Endothelial cell of umbilical vein (primary cell): ENCODE results near the gene COPZ2. TPM values are rescaled to one million over a fixed set of nuclear protein-coding genes. Genes with fewer than 3 reads are reported as not detected.

Source experiments
- BruUV-seq: library from RNA; stranded (reverse); fragments of 400-500 nt; replicated peaks from 2 replicates; lab custom pipeline; 2021; lab: Mats Ljungman, UMichigan
- CTCF ChIA-PET: fragments of 300-600, 350-600 bp; sonication (Branson Sonifier 250); formaldehyde crosslinking; loops from one replicate; lab custom pipeline; 2021; ENCODE audit warnings: antibody characterized with exemption, inconsistent platforms; lab: Charles Lee
- POLR2A ChIA-PET: fragments of 300-600, 350-600 bp; sonication (Branson Sonifier 250); formaldehyde crosslinking; loops from one replicate; lab custom pipeline; 2021; ENCODE audit warnings: antibody characterized with exemption, inconsistent platforms; lab: Charles Lee
- DNase-seq: peaks from one replicate; pipeline ENCODE4 v3.0.0-alpha.2; 2011; ENCODE audit warnings: low read depth, low spot score
- FAIRE-seq: peaks from 2 replicates; lab custom pipeline; 2011; peaks lifted over from hg19 to GRCh38; lab: Jason Lieb, UNC
- H2AFZ ChIP-seq: 2 replicates; pipeline ENCODE4 v1.6.0; 2012; ENCODE audit warnings: low read depth, low read length, control low read depth, inconsistent platforms
- H3K27ac ChIP-seq: 2 replicates; pipeline ENCODE4 v1.5.1; 2011; ENCODE audit warnings: low read depth, mild to moderate bottlenecking, control low read depth, low read length, moderate library complexity; ENCODE audit not compliant: insufficient read depth
- H3K27me3 ChIP-seq, 2 experiments: 2 replicates each; pipeline versions ENCODE4 v1.6.0 to v1.6.1; 2011; ENCODE audit warnings: low read length in 2 of 2, mixed read lengths in 1 of 2; ENCODE audit not compliant: control insufficient read depth in 2 of 2, insufficient read depth in 2 of 2
- H3K36me3 ChIP-seq, 2 experiments: 2 replicates in 1 of 2; 3 replicates in 1 of 2; pipeline ENCODE4 v1.5.1; 2011; ENCODE audit warnings: low read length in 2 of 2, mild to moderate bottlenecking in 1 of 2, moderate library complexity in 1 of 2; ENCODE audit not compliant: control insufficient read depth in 2 of 2, insufficient read depth in 2 of 2; ENCODE audit errors: extremely low read depth in 1 of 2
- H3K4me1 ChIP-seq: 3 replicates; pipeline ENCODE4 v1.5.1; 2011; ENCODE audit warnings: mild to moderate bottlenecking, low read length; ENCODE audit not compliant: control insufficient read depth, insufficient read depth; ENCODE audit errors: extremely low read depth
- H3K4me2 ChIP-seq: 2 replicates; pipeline ENCODE4 v1.6.1; 2011; ENCODE audit warnings: low read length, control low read depth, mixed read lengths; ENCODE audit not compliant: insufficient read depth
- H3K4me3 ChIP-seq, 3 experiments: fragments of 200-600 bp in 1 of 3; sonication (generic), shearing (Covaris generic) in 1 of 3; replicated peaks in 1 of 3; 2 replicates each; pipeline ENCODE4 v1.5.1; 2011 to 2016; ENCODE audit warnings: control low read depth in 3 of 3, low read length in 3 of 3, mild to moderate bottlenecking in 2 of 3, inconsistent platforms in 1 of 3, low read depth in 1 of 3, moderate library complexity in 1 of 3; ENCODE audit not compliant: insufficient read depth in 1 of 3
- H3K79me2 ChIP-seq: 2 replicates; pipeline ENCODE4 v1.6.0; 2012; ENCODE audit warnings: low read length, inconsistent platforms; ENCODE audit not compliant: control insufficient read depth, insufficient read depth
- H3K9ac ChIP-seq: replicated peaks from 2 replicates; pipeline ENCODE3; 2011; ENCODE audit warnings: low read length, control low read depth; ENCODE audit not compliant: insufficient read depth; ENCODE audit errors: extremely low read depth
- H3K9me1 ChIP-seq: replicated peaks from 3 replicates; pipeline ENCODE4 v1.6.0; 2011; ENCODE audit warnings: mild to moderate bottlenecking, low read length; ENCODE audit not compliant: control insufficient read depth, insufficient read depth; ENCODE audit errors: extremely low read depth
- H3K9me3 ChIP-seq: replicated peaks from 2 replicates; pipeline ENCODE4 v1.5.1; 2012; ENCODE audit warnings: low read length, inconsistent platforms; ENCODE audit not compliant: control insufficient read depth, insufficient read depth
- H4K20me1 ChIP-seq: replicated peaks from 2 replicates; pipeline ENCODE3; 2011; ENCODE audit warnings: mild to moderate bottlenecking, low read length; ENCODE audit not compliant: control insufficient read depth, insufficient read depth; ENCODE audit errors: extremely low read depth
- EZH2 ChIP-seq: IDR thresholded peaks from 2 replicates; pipeline ENCODE4 v1.6.1; 2012; ENCODE audit warnings: borderline replicate concordance, low read depth, mild to moderate bottlenecking, moderate library complexity, low read length, inconsistent platforms; ENCODE audit not compliant: severe bottlenecking
- FOS ChIP-seq: IDR thresholded peaks from 2 replicates; pipeline ENCODE4 v1.6.1; 2011; ENCODE audit warnings: mild to moderate bottlenecking, low read length, moderate library complexity, borderline replicate concordance; ENCODE audit not compliant: insufficient read depth
- GATA2 ChIP-seq: IDR thresholded peaks from 2 replicates; pipeline ENCODE4 v1.7.0; 2011; ENCODE audit warnings: low read depth, mild to moderate bottlenecking, moderate library complexity, mixed read lengths, low read length; ENCODE audit not compliant: insufficient read length, insufficient read depth
- JUN ChIP-seq: IDR thresholded peaks from 2 replicates; pipeline ENCODE4 v1.6.1; 2011; ENCODE audit warnings: borderline replicate concordance, low read depth; ENCODE audit not compliant: insufficient read length, insufficient read depth
- MYC ChIP-seq: IDR thresholded peaks from one replicate; pipeline ENCODE4 v1.6.1; 2011; ENCODE audit warnings: mild to moderate bottlenecking, low read depth, low read length
- POLR2AphosphoS5 ChIP-seq: IDR thresholded peaks from 2 replicates; pipeline ENCODE4 v1.6.1; 2012; ENCODE audit warnings: low read depth, mild to moderate bottlenecking, control low read depth, low read length, moderate library complexity; ENCODE audit not compliant: insufficient read depth
- dilution Hi-C: fragments of 300-500 bp; cut with MboI; formaldehyde crosslinking; loops from one replicate; pipeline ENCODE4 v1.15.0; 2019; ENCODE audit warnings: low sequenced_read_pairs; ENCODE audit not compliant: extremely low pct_ligation_motif_present
- intact Hi-C: fragments of 100-400 bp; cut with micrococcal nuclease; formaldehyde crosslinking; loops from one replicate; pipeline ENCODE4 v1.10.0; 2022
- polyA plus RNA-seq, 4 experiments: library from polyadenylated mRNA; depleted of rRNA in 3 of 4; stranded (reverse) in 3 of 4; unstranded in 1 of 4; fragments of >200 nt; gene quantifications; 2 replicates each; pipeline versions ENCODE4 v1.2.1 to v1.2.3, GENCODE V29; 2011 to 2012; ENCODE audit warnings: missing spikeins in 1 of 4
- total RNA-seq: library from RNA; stranded (reverse); gene quantifications from 2 replicates; pipeline ENCODE4 v1.2.3, GENCODE V29; 2021
- TF ChIP-seq, protein P1 (sequence below): IDR thresholded peaks from 2 replicates; pipeline ENCODE4 v1.6.1; 2011; ENCODE audit not compliant: insufficient read depth, insufficient read length
- TF ChIP-seq, protein P2 (sequence below), 2 donors: IDR thresholded peaks; 1 replicate in 1 of 2; 2 replicates in 1 of 2; pipeline ENCODE4 v1.5.1; 2011; ENCODE audit warnings: low read length in 2 of 2, mild to moderate bottlenecking in 2 of 2, moderate library complexity in 2 of 2, control low read depth in 1 of 2, inconsistent platforms in 1 of 2, low read depth in 1 of 2; ENCODE audit not compliant: insufficient read depth in 1 of 2; ENCODE audit errors: extremely low read depth in 1 of 2

COPZ2 gene
- total and polyA plus RNA-seq, 2 donors (not counting 3 experiments of a cell fraction or from before 2014, with no cell fraction given) = 16.3 to 28.1 TPM

DNA sequence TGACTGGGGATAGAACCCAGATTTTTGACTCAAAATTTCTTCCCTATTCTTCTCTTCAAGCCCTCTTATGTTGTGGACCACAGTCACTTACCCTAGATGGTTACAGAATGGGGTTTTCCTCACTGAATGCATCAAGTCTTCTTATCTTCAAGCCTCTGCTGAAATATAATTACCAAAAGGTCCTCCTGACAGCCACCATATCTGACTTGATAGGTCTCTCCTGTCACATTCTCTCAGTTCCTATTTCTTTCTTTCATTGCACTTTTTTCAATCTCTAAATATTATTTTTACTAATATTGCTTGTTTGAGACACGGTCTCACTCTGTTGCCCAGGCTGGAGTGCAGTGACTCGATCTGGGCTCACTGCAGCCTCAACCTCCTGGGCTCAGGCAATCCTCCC, 1.1 kb upstream of the COPZ2 start:
- no peak overlapping the region for H2AFZ ChIP-seq
- BruUV-seq = no TSS peak
- no peaks in the 10 kb centered on the region for H3K79me2 ChIP-seq
- no peaks in the 10 kb centered on the region for H3K9me1 ChIP-seq
- H4K20me1 ChIP-seq = no peaks in the 10 kb centered on the region
- POLR2A ChIA-PET = no interaction called here
- H3K4me1 ChIP-seq = peaks cover 7% of the 10 kb centered on the region
- no peaks in the 10 kb centered on the region for H3K9me3 ChIP-seq
- no peak overlapping the region for H3K4me2 ChIP-seq
- CTCF ChIA-PET = interaction anchor here (0.9 kb wide), 1 partner anchor 12 kb away, joined by 3 read pairs; no protein-coding TSS in a partner anchor
- intact Hi-C loops (no loop called here), dilution Hi-C loops (no loop called here)
- FAIRE-seq (no peak), DNase-seq (no peak)
- H3K4me3 ChIP-seq = no peak overlapping the region
- H3K36me3 ChIP-seq = no peaks in the 10 kb centered on the region
- TF ChIP-seq JUN (no peak), MYC (no peak), FOS (no peak), POLR2AphosphoS5 (no peak), GATA2 (no peak), EZH2 (no peak)
- TF ChIP-seq, protein P1, sequence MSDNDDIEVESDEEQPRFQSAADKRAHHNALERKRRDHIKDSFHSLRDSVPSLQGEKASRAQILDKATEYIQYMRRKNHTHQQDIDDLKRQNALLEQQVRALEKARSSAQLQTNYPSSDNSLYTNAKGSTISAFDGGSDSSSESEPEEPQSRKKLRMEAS = no peak
- TF ChIP-seq, protein P2, sequence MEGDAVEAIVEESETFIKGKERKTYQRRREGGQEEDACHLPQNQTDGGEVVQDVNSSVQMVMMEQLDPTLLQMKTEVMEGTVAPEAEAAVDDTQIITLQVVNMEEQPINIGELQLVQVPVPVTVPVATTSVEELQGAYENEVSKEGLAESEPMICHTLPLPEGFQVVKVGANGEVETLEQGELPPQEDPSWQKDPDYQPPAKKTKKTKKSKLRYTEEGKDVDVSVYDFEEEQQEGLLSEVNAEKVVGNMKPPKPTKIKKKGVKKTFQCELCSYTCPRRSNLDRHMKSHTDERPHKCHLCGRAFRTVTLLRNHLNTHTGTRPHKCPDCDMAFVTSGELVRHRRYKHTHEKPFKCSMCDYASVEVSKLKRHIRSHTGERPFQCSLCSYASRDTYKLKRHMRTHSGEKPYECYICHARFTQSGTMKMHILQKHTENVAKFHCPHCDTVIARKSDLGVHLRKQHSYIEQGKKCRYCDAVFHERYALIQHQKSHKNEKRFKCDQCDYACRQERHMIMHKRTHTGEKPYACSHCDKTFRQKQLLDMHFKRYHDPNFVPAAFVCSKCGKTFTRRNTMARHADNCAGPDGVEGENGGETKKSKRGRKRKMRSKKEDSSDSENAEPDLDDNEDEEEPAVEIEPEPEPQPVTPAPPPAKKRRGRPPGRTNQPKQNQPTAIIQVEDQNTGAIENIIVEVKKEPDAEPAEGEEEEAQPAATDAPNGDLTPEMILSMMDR (IDR thresholded peaks at IDR 0.05; ENCODE audit: extremely low read depth in 1 of 2, insufficient read depth in 1 of 2, low read depth in 1 of 2, low read length in 2 of 2) = no peak
- no peaks in the 10 kb centered on the region for H3K27me3 ChIP-seq
- no peak overlapping the region for H3K9ac ChIP-seq
- no peak overlapping the region for H3K27ac ChIP-seq
